ENCODE data around the gene GALNT10.

GRCh38 chr5:154449786-154450185 is 259.3 kb downstream of the GALNT10 start:
- no peak for TF ChIP-seq CTCF (optimal IDR thresholded peaks at IDR 0.05 in 1 of 3, IDR thresholded peaks at IDR 0.05 in 1 of 3, conservative IDR thresholded peaks at IDR 0.05 in 1 of 3; ENCODE audit: extremely low read depth in 1 of 3, insufficient read depth in 2 of 3, low read length in 3 of 3)
- TF ChIP-seq EZH2 (IDR thresholded peaks at IDR 0.05; ENCODE audit: low read length), result no peak

Data from keratinocyte (primary cell).